Stomach smooth muscle (tissue), 2 donors: ENCODE measurements around the gene STOML2.
"Not testable (repeated sequence)": the region's sequence is repeated elsewhere in the genome, so short reads cannot be mapped to it uniquely, and the experiment has no call there.

Source experiments
- H3K27ac ChIP-seq: one replicate; pipeline ENCODE4 v1.7.0; 2013; ENCODE audit warnings: mild to moderate bottlenecking, low read length, inconsistent platforms
- H3K27me3 ChIP-seq, 2 donors: one replicate each; pipeline ENCODE4 v1.7.0; 2013; ENCODE audit warnings: low read length in 2 of 2; ENCODE audit not compliant: insufficient read depth in 2 of 2, control insufficient read depth in 1 of 2
- H3K36me3 ChIP-seq, 2 donors: one replicate each; pipeline ENCODE4 v1.7.0; 2013; ENCODE audit warnings: low read length in 2 of 2; ENCODE audit not compliant: control insufficient read depth in 2 of 2, insufficient read depth in 2 of 2
- H3K4me1 ChIP-seq: one replicate; pipeline ENCODE4 v1.7.0; 2013; ENCODE audit warnings: low read length; ENCODE audit not compliant: control insufficient read depth, insufficient read depth
- H3K4me3 ChIP-seq, 2 donors: one replicate each; pipeline ENCODE4 v1.7.0; 2013; ENCODE audit warnings: low read length in 2 of 2
- H3K9ac ChIP-seq, 2 donors: one replicate each; pipeline ENCODE4 v1.7.0; 2013; ENCODE audit warnings: low read length in 2 of 2, mild to moderate bottlenecking in 1 of 2
- H3K9me3 ChIP-seq, 2 donors: one replicate each; pipeline ENCODE4 v1.7.0; 2013; ENCODE audit warnings: low read length in 2 of 2; ENCODE audit not compliant: control insufficient read depth in 2 of 2
- donor health status: healthy.
- donor health status: Pancreatic carcinoma.

Gene STOML2

GRCh38 chr9:35102769-35103659 is at the start of gene STOML2:
Gene STOML2, minus strand, starts transcription at chr9:35103131. Its CDS starts 37 bp downstream, at chr9:35103094.
- Histone ChIP-seq H3K27me3 (no peaks in the 10 kb centered on the region), H3K9me3 (no peaks in the 10 kb centered on the region), H3K4me1 (peaks cover 25% of the 10 kb centered on the region), H3K36me3 (peaks cover 27 to 51% of the 10 kb centered on the region in 2 donors), H3K4me3 (peak within 1 kb of the TSS; percentile 83 to 96), H3K27ac (peak within 1 kb of the TSS; percentile 94), H3K9ac (peak within 1 kb of the TSS; percentile 92 to 98)

GRCh38 chr9:35147941-35148563 is 45.1 kb upstream of the STOML2 start:
- not testable (repeated sequence) for H3K27ac ChIP-seq, H3K4me1 ChIP-seq, H3K36me3 ChIP-seq, H3K9ac ChIP-seq, H3K27me3 ChIP-seq, H3K9me3 ChIP-seq, H3K4me3 ChIP-seq

- Histone ChIP-seq H3K27me3 (no peaks in the 10 kb centered on the region), H3K4me1 (no peaks in the 10 kb centered on the region), H3K9ac (no peak overlapping the region), H3K36me3 (no peaks in the 10 kb centered on the region), H3K27ac (no peak overlapping the region), H3K9me3 (peaks cover 14 to 15% of the 10 kb centered on the region in 2 donors), H3K4me3 (no peak overlapping the region)
Observed at GRCh38 chr9:35142037-35142436, 39.1 kb upstream of the STOML2 start.

- Histone ChIP-seq H3K27ac (no peak overlapping the region), H3K4me1 (no peaks in the 10 kb centered on the region), H3K36me3 (no peaks in the 10 kb centered on the region), H3K27me3 (no peaks in the 10 kb centered on the region), H3K9me3 (peaks cover 14 to 15% of the 10 kb centered on the region in 2 donors), H3K4me3 (no peak overlapping the region), H3K9ac (no peak overlapping the region)
Observed at GRCh38 chr9:35140093-35140492, 37.2 kb upstream of the STOML2 start.

- Histone ChIP-seq H3K27ac (no peak overlapping the region), H3K9me3 (peaks cover 4 to 7% of the 10 kb centered on the region in 2 donors), H3K9ac (no peak overlapping the region), H3K36me3 (no peaks in the 10 kb centered on the region), H3K4me1 (no peaks in the 10 kb centered on the region), H3K27me3 (no peaks in the 10 kb centered on the region), H3K4me3 (no peak overlapping the region)
Observed at GRCh38 chr9:35136866-35137265, 33.9 kb upstream of the STOML2 start.

- H3K4me3 ChIP-seq: no peak overlapping the region
- no peak overlapping the region for H3K27ac ChIP-seq
- H3K9ac ChIP-seq: no peak overlapping the region
- H3K4me1 ChIP-seq: no peaks in the 10 kb centered on the region
- H3K36me3 ChIP-seq: no peaks in the 10 kb centered on the region
- H3K27me3 ChIP-seq: no peaks in the 10 kb centered on the region
- no peaks in the 10 kb centered on the region for H3K9me3 ChIP-seq
Observed at GRCh38 chr9:35135988-35136387, 33.1 kb upstream of the STOML2 start.

GRCh38 chr9:35134920-35135319 is 32.0 kb upstream of the STOML2 start:
- H3K9ac ChIP-seq: no peak overlapping the region
- H3K27me3 ChIP-seq: no peaks in the 10 kb centered on the region
- H3K9me3 ChIP-seq: no peaks in the 10 kb centered on the region
- no peak overlapping the region for H3K27ac ChIP-seq
- H3K4me1 ChIP-seq: no peaks in the 10 kb centered on the region
- H3K4me3 ChIP-seq: no peak overlapping the region
- no peaks in the 10 kb centered on the region for H3K36me3 ChIP-seq

- Histone ChIP-seq H3K27ac (peak overlapping the region; percentile 83), H3K4me1 (peaks cover 36% of the 10 kb centered on the region), H3K9me3 (no peaks in the 10 kb centered on the region), H3K9ac (peak overlapping the region; percentile 47 to 64), H3K27me3 (no peaks in the 10 kb centered on the region), H3K4me3 (peak overlapping the region; percentile 87 to 88), H3K36me3 (no peaks in the 10 kb centered on the region)
Observed at GRCh38 chr9:35116898-35117551, 14.1 kb upstream of the STOML2 start.

GRCh38 chr9:35116539-35116897 is 13.6 kb upstream of the STOML2 start:
- Histone ChIP-seq H3K9ac (peak overlapping the region; percentile 47 to 59), H3K27ac (peak overlapping the region; percentile 83), H3K36me3 (no peaks in the 10 kb centered on the region), H3K4me1 (peaks cover 40% of the 10 kb centered on the region), H3K9me3 (no peaks in the 10 kb centered on the region), H3K27me3 (no peaks in the 10 kb centered on the region), H3K4me3 (peak overlapping the region; percentile 87 to 88)

GRCh38 chr9:35115680-35116538 is 13.0 kb upstream of the STOML2 start, which contains the start of gene ATOSB:
Gene ATOSB, minus strand, starts transcription at chr9:35115862. Its CDS starts 7,588 bp downstream, at chr9:35108274.
- peaks cover 42% of the 10 kb centered on the region for H3K4me1 ChIP-seq
- H3K27me3 ChIP-seq: no peaks in the 10 kb centered on the region
- peak within 1 kb of the TSS; percentile 59 to 69 for H3K9ac ChIP-seq
- H3K9me3 ChIP-seq: no peaks in the 10 kb centered on the region
- H3K27ac ChIP-seq: peak within 1 kb of the TSS; percentile 83
- H3K36me3 ChIP-seq: no peaks in the 10 kb centered on the region
- H3K4me3 ChIP-seq: peak within 1 kb of the TSS; percentile 87 to 88
